GM23338 (cell line): ENCODE results near the gene FAM53A.

Experiments used
- CREB1 ChIP-seq: fragments of 250-450 bp; sonication (Bioruptor Pico); IDR thresholded peaks from 2 replicates; pipeline ENCODE4 v1.5.0; 2020; ENCODE audit warnings: low read depth, mild to moderate bottlenecking, moderate library complexity
- CTCF ChIP-seq, 2 experiments: fragments of 200-600 bp in 1 of 2; sonication (generic) in 1 of 2; conservative IDR thresholded peaks; 2 replicates each; pipeline versions ENCODE4 v1.5.1 to v1.6.1; 2016 to 2017; ENCODE audit warnings: antibody characterized with exemption in 2 of 2, low read depth in 2 of 2, mild to moderate bottlenecking in 2 of 2, moderate library complexity in 1 of 2
- ETS1 ChIP-seq: IDR thresholded peaks from 2 replicates; pipeline ENCODE4 v1.6.1; 2016; ENCODE audit warnings: antibody characterized with exemption
- EZH2 ChIP-seq: fragments of 200-600 bp; sonication (generic); IDR thresholded peaks from one replicate; pipeline ENCODE4 v1.8.0; 2017; ENCODE audit warnings: antibody characterized with exemption, mild to moderate bottlenecking, low read depth; ENCODE audit not compliant: unreplicated experiment
- JUNB ChIP-seq: IDR thresholded peaks from one replicate; pipeline ENCODE4 v1.6.1; 2016; ENCODE audit warnings: antibody characterized with exemption; ENCODE audit not compliant: unreplicated experiment
- NANOG ChIP-seq: IDR thresholded peaks from 2 replicates; pipeline ENCODE4 v1.6.1; 2016; ENCODE audit warnings: antibody characterized with exemption, borderline replicate concordance
- POLR2AphosphoS5 ChIP-seq: IDR thresholded peaks from 2 replicates; pipeline ENCODE4 v1.6.1; 2016; ENCODE audit warnings: antibody characterized with exemption, low read depth
- REST ChIP-seq: IDR thresholded peaks from one replicate; pipeline ENCODE4 v1.6.1; 2018; ENCODE audit warnings: antibody characterized with exemption; ENCODE audit not compliant: unreplicated experiment
- ZNF114 ChIP-seq: fragments of 250-450 bp; sonication (Bioruptor Pico); IDR thresholded peaks from 2 replicates; pipeline ENCODE4 v1.5.0; 2020; ENCODE audit warnings: mild to moderate bottlenecking, moderate library complexity

GRCh38 chr4:1602655-1603412, 81.3 kb downstream of the FAM53A start:
- TF ChIP-seq CTCF (conservative IDR thresholded peaks at IDR 0.05; ENCODE audit: low read depth in 2 of 2) = no peak
- TF ChIP-seq POLR2AphosphoS5 = no peak
- no peak for TF ChIP-seq ETS1
- no peak for TF ChIP-seq EZH2
- no peak for TF ChIP-seq NANOG
- no peak for TF ChIP-seq CREB1 (CRISPR knock-in tag)
- TF ChIP-seq JUNB = no peak
- no peak for TF ChIP-seq ZNF114
- TF ChIP-seq REST = no peak
